Measurements from ENCODE around the gene A1CF. TPM values are rescaled to one million over a fixed set of nuclear protein-coding genes. Genes with fewer than 3 reads are reported as not detected.

A1CF gene
- total RNA-seq, 2 experiments from 2014 or later: not detected

GRCh38 chr10:50857579-50857978 lies 27.8 kb downstream of the A1CF start:
- H3K4me1 Mint-ChIP-seq (ENCODE audit: low read depth): no peaks in the 10 kb centered on the region
- POLR2A ChIA-PET: no interaction called here

GRCh38 chr10:50855461-50855860 lies 30.0 kb downstream of the A1CF start:
- Mint-ChIP-seq H3K27ac (no peak overlapping the region), H3K4me3 (no peak overlapping the region), H3K4me1 (ENCODE audit: low read depth) (no peaks in the 10 kb centered on the region), H3K27me3 (peaks cover 51% of the 10 kb centered on the region), H3K9me3 (no peaks in the 10 kb centered on the region), H3K36me3 (ENCODE audit: low read depth) (no peaks in the 10 kb centered on the region)
- Histone ChIP-seq H3K4me1 (ENCODE audit: insufficient read depth, low read length) (no peaks in the 10 kb centered on the region), H3K27me3 (ENCODE audit: control insufficient read depth in 1 of 2, insufficient read depth in 2 of 2, low read length in 2 of 2) (peaks cover 0 to 22% of the 10 kb centered on the region in 2 experiments), H3K27ac (ENCODE audit: low read depth in 1 of 2, low read length in 2 of 2) (no peak overlapping the region), H3K4me3 (ENCODE audit: low read length) (no peak overlapping the region), H3K9me3 (ENCODE audit: control insufficient read depth in 1 of 2, insufficient read depth in 1 of 2, low read length in 2 of 2) (no peaks in the 10 kb centered on the region), H3K36me3 (ENCODE audit: insufficient read depth, low read length) (no peaks in the 10 kb centered on the region)
- no peak for TF ChIP-seq CTCF (IDR thresholded peaks at IDR 0.05)
- ChIA-PET POLR2A (no interaction called here), CTCF (no interaction called here)
- intact Hi-C loops (cut with DNase I, micrococcal nuclease): no loop called here
- no peak for DNase-seq
- ATAC-seq (ENCODE audit: poor library complexity): no peak

More at GRCh38 chr10:50857579-50857978, 27.8 kb downstream of the A1CF start:
- H3K27me3 Mint-ChIP-seq: peaks cover 40% of the 10 kb centered on the region
- intact Hi-C loops (cut with DNase I, micrococcal nuclease): no loop called here
- H3K27ac Mint-ChIP-seq: no peak overlapping the region
- CTCF ChIA-PET: no interaction called here
- H3K9me3 Mint-ChIP-seq: no peaks in the 10 kb centered on the region
- no peaks in the 10 kb centered on the region for H3K4me1 ChIP-seq (ENCODE audit: insufficient read depth, low read length)
- peaks cover 0 to 9% of the 10 kb centered on the region in 2 experiments for H3K27me3 ChIP-seq (ENCODE audit: control insufficient read depth in 1 of 2, insufficient read depth in 2 of 2, low read length in 2 of 2)
- H3K9me3 ChIP-seq (ENCODE audit: control insufficient read depth in 1 of 2, insufficient read depth in 1 of 2, low read length in 2 of 2): no peaks in the 10 kb centered on the region
- H3K36me3 Mint-ChIP-seq (ENCODE audit: low read depth): no peaks in the 10 kb centered on the region
- H3K4me3 Mint-ChIP-seq: no peak overlapping the region
- no peak for TF ChIP-seq CTCF (IDR thresholded peaks at IDR 0.05)
- no peak for DNase-seq
- ATAC-seq (ENCODE audit: poor library complexity): no peak
- H3K27ac ChIP-seq (ENCODE audit: low read depth in 1 of 2, low read length in 2 of 2): no peak overlapping the region
- no peak overlapping the region for H3K4me3 ChIP-seq (ENCODE audit: low read length)
- no peaks in the 10 kb centered on the region for H3K36me3 ChIP-seq (ENCODE audit: insufficient read depth, low read length)

- peaks cover 51% of the 10 kb centered on the region for H3K27me3 Mint-ChIP-seq
These were observed 30.4 kb downstream of the A1CF start for GRCh38 chr10:50855015-50855414.

More at GRCh38 chr10:50855015-50855414, 30.4 kb downstream of the A1CF start:
- DNase-seq (no peak), ATAC-seq (ENCODE audit: poor library complexity) (no peak)
- H3K27ac Mint-ChIP-seq: no peak overlapping the region
- ChIA-PET POLR2A (no interaction called here), CTCF (no interaction called here)
- Histone ChIP-seq H3K4me3 (ENCODE audit: low read length) (no peak overlapping the region), H3K36me3 (ENCODE audit: insufficient read depth, low read length) (no peaks in the 10 kb centered on the region), H3K27ac (ENCODE audit: low read depth in 1 of 2, low read length in 2 of 2) (no peak overlapping the region), H3K27me3 (ENCODE audit: control insufficient read depth in 1 of 2, insufficient read depth in 2 of 2, low read length in 2 of 2) (peaks cover 0 to 22% of the 10 kb centered on the region in 2 experiments), H3K9me3 (ENCODE audit: control insufficient read depth in 1 of 2, insufficient read depth in 1 of 2, low read length in 2 of 2) (no peaks in the 10 kb centered on the region), H3K4me1 (ENCODE audit: insufficient read depth, low read length) (no peaks in the 10 kb centered on the region)
- intact Hi-C loops (cut with DNase I, micrococcal nuclease): no loop called here
- H3K36me3 Mint-ChIP-seq (ENCODE audit: low read depth): no peaks in the 10 kb centered on the region
- no peak for TF ChIP-seq CTCF (IDR thresholded peaks at IDR 0.05)
- no peaks in the 10 kb centered on the region for H3K9me3 Mint-ChIP-seq
- H3K4me1 Mint-ChIP-seq (ENCODE audit: low read depth): no peaks in the 10 kb centered on the region
- H3K4me3 Mint-ChIP-seq: no peak overlapping the region

Data from CD4-positive, alpha-beta T cell (primary cell).